ENCODE results near the gene INTS11. TPM values are rescaled to one million over a fixed set of nuclear protein-coding genes. Genes with fewer than 3 reads are reported as not detected.

The INTS11 gene
- total and polyA plus RNA-seq, 10 of the 15 experiments (the other 5 are each of a cell fraction or from before 2014, with no cell fraction given) = 2.5 to 117 (median 77.7) TPM

DNA sequence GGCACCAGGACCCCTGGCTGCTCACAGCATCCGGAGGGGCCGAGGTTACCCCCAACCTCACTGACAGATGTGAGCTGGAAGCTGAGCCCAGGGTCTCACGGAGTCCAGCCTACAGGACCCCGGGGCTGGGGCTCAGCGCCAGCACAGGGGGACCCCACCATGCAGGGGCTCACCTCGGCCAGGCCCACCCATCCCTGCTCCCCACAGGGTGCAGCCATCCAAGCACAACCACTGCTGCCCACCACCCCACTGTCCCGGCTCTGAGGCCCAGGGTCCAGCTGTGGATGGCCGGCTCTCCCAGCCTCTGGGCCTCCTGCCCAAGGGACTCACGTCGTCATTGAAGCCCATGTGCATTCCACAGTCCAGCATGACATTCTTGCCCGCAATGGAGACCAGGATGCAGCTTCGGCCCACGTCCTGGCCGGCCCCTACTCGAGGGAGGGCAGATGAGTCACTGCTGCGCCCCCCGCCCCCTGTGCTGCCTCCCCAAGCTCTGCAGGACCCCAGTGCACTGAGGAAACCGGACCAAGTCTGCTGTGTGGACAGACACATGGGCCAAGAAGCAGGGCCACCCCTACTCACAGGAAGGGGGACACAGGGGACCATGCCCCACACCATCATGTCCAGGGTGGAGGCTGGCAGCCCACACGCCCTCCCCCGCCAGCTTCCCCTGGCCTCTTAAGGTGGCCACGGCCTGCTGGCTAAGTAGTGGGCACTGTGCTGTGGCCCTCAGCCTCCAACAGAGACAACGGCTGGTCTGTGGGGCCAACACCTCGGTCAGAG is 3.6 kb downstream of the INTS11 start:
- H4K20me1 ChIP-seq (ENCODE audit: control insufficient read depth, insufficient read depth) = no peaks in the 10 kb centered on the region; the same call in 1 of the 2 replicates
- FAIRE-seq (no peak), DNase-seq (ENCODE audit: low read depth, low spot score) (no peak), ATAC-seq (no peak)
- no peaks in the 10 kb centered on the region for H3K9me3 ChIP-seq (replicated peaks; ENCODE audit: control insufficient read depth, insufficient read depth, low read length)
- no peak overlapping the region for H3K9ac ChIP-seq (ENCODE audit: control insufficient read depth, insufficient read depth, low read length)
- no peak overlapping the region for H2AFZ ChIP-seq (ENCODE audit: control insufficient read depth, low read depth, low read length)
- ChIA-PET RAD21 (ENCODE audit: unreplicated experiment) (no interaction called here), CTCF (no interaction called here), SMC1A (ENCODE audit: uncharacterized antibody, unreplicated experiment) (no interaction called here), POLR2A (no interaction called here)
- intact Hi-C loops (cut with micrococcal nuclease; ENCODE audit: unreplicated experiment) = no loop called here
- peaks cover 43% of the 10 kb centered on the region for H3K79me2 ChIP-seq (ENCODE audit: control insufficient read depth, insufficient read depth, low read length)
- peaks cover 0 to 9% of the 10 kb centered on the region in 2 experiments; a peak in 3 of 4 replicates for H3K36me3 ChIP-seq (ENCODE audit: control insufficient read depth in 2 of 2, insufficient read depth in 2 of 2, low read length in 1 of 2)
- H3K4me1 ChIP-seq (ENCODE audit: control insufficient read depth, insufficient read depth, low read length) = peaks cover 10% of the 10 kb centered on the region
- no peaks in the 10 kb centered on the region for H3K27me3 ChIP-seq (replicated peaks in 1 of 2; ENCODE audit: control insufficient read depth in 2 of 2, insufficient read depth in 2 of 2, low read length in 1 of 2)
- H3K4me2 ChIP-seq (ENCODE audit: control insufficient read depth, insufficient read depth) = no peak overlapping the region
- no TSS peak for BruUV-seq (replicated peaks)
- H3K27ac ChIP-seq (ENCODE audit: control insufficient read depth, insufficient read depth) = no peak overlapping the region
- WGBS (ENCODE audit: insufficient coverage, insufficient replicate concordance, low lambda C conversion rate, missing lambda C conversion rate) = 85% methylated on average over 22 of the region's 23 CpGs
- in situ Hi-C loops (cut with MboI) = no loop called here
- H3K4me3 ChIP-seq = no peak overlapping the region
- no peak for TF ChIP-seq NFXL1 (IDR thresholded peaks at IDR 0.05; ENCODE audit: borderline replicate concordance)
- TF ChIP-seq, protein P1, sequence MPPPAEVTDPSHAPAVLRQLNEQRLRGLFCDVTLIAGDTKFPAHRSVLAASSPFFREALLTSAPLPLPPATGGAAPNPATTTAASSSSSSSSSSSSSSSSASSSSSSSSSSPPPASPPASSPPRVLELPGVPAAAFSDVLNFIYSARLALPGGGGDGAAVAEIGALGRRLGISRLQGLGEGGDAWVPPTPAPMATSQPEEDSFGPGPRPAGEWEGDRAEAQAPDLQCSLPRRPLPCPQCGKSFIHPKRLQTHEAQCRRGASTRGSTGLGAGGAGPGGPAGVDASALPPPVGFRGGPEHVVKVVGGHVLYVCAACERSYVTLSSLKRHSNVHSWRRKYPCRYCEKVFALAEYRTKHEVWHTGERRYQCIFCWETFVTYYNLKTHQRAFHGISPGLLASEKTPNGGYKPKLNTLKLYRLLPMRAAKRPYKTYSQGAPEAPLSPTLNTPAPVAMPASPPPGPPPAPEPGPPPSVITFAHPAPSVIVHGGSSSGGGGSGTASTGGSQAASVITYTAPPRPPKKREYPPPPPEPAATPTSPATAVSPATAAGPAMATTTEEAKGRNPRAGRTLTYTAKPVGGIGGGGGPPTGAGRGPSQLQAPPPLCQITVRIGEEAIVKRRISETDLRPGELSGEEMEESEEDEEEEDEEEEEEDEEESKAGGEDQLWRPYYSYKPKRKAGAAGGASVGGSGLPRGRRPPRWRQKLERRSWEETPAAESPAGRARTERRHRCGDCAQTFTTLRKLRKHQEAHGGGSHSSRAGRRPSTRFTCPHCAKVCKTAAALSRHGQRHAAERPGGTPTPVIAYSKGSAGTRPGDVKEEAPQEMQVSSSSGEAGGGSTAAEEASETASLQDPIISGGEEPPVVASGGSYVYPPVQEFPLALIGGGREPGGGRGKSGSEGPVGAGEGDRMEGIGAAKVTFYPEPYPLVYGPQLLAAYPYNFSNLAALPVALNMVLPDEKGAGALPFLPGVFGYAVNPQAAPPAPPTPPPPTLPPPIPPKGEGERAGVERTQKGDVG (CRISPR knock-in tag; IDR thresholded peaks at IDR 0.05) = no peak
- TF ChIP-seq, protein P2, sequence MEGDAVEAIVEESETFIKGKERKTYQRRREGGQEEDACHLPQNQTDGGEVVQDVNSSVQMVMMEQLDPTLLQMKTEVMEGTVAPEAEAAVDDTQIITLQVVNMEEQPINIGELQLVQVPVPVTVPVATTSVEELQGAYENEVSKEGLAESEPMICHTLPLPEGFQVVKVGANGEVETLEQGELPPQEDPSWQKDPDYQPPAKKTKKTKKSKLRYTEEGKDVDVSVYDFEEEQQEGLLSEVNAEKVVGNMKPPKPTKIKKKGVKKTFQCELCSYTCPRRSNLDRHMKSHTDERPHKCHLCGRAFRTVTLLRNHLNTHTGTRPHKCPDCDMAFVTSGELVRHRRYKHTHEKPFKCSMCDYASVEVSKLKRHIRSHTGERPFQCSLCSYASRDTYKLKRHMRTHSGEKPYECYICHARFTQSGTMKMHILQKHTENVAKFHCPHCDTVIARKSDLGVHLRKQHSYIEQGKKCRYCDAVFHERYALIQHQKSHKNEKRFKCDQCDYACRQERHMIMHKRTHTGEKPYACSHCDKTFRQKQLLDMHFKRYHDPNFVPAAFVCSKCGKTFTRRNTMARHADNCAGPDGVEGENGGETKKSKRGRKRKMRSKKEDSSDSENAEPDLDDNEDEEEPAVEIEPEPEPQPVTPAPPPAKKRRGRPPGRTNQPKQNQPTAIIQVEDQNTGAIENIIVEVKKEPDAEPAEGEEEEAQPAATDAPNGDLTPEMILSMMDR (IDR thresholded peaks at IDR 0.05 in 2 of 3, conservative IDR thresholded peaks at IDR 0.05 in 1 of 3; ENCODE audit: control insufficient read depth in 2 of 3, extremely low read depth in 1 of 3, insufficient read depth in 1 of 3, low read depth in 3 of 3, low read length in 3 of 3) = no peak
- no peak for TF ChIP-seq WRNIP1 (IDR thresholded peaks at IDR 0.05; ENCODE audit: borderline replicate concordance, low read depth, low read length)
- TF ChIP-seq CHD2 (IDR thresholded peaks at IDR 0.05; ENCODE audit: borderline replicate concordance, low read depth, low read length) = no peak
- TF ChIP-seq, protein P3, sequence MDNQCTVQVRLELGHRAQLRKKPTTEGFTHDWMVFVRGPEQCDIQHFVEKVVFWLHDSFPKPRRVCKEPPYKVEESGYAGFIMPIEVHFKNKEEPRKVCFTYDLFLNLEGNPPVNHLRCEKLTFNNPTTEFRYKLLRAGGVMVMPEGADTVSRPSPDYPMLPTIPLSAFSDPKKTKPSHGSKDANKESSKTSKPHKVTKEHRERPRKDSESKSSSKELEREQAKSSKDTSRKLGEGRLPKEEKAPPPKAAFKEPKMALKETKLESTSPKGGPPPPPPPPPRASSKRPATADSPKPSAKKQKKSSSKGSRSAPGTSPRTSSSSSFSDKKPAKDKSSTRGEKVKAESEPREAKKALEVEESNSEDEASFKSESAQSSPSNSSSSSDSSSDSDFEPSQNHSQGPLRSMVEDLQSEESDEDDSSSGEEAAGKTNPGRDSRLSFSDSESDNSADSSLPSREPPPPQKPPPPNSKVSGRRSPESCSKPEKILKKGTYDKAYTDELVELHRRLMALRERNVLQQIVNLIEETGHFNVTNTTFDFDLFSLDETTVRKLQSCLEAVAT (IDR thresholded peaks at IDR 0.05) = no peak
- no peak for TF ChIP-seq JUND (IDR thresholded peaks at IDR 0.05; ENCODE audit: low read depth, low read length)
- TF ChIP-seq YBX1 (IDR thresholded peaks at IDR 0.05) = no peak
- TF ChIP-seq, protein P4, sequence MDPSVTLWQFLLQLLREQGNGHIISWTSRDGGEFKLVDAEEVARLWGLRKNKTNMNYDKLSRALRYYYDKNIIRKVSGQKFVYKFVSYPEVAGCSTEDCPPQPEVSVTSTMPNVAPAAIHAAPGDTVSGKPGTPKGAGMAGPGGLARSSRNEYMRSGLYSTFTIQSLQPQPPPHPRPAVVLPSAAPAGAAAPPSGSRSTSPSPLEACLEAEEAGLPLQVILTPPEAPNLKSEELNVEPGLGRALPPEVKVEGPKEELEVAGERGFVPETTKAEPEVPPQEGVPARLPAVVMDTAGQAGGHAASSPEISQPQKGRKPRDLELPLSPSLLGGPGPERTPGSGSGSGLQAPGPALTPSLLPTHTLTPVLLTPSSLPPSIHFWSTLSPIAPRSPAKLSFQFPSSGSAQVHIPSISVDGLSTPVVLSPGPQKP (IDR thresholded peaks at IDR 0.05; ENCODE audit: low read depth, low read length) = no peak
- TF ChIP-seq PAX8 (IDR thresholded peaks at IDR 0.05) = no peak
- no peak for TF ChIP-seq EED (IDR thresholded peaks at IDR 0.05; ENCODE audit: low read depth)
- no peak for TF ChIP-seq SIN3A (IDR thresholded peaks at IDR 0.05; ENCODE audit: low read depth, low read length)
- TF ChIP-seq CBX5 (IDR thresholded peaks at IDR 0.05; ENCODE audit: low read depth) = no peak
